Measurements from ENCODE around the gene MRPL54. TPM values are rescaled to one million over a fixed set of nuclear protein-coding genes. Genes with fewer than 3 reads are reported as not detected.
"Not testable (repeated sequence)": the region's sequence is repeated elsewhere in the genome, so short reads cannot be mapped to it uniquely, and the experiment has no call there.

Gene MRPL54

DNA sequence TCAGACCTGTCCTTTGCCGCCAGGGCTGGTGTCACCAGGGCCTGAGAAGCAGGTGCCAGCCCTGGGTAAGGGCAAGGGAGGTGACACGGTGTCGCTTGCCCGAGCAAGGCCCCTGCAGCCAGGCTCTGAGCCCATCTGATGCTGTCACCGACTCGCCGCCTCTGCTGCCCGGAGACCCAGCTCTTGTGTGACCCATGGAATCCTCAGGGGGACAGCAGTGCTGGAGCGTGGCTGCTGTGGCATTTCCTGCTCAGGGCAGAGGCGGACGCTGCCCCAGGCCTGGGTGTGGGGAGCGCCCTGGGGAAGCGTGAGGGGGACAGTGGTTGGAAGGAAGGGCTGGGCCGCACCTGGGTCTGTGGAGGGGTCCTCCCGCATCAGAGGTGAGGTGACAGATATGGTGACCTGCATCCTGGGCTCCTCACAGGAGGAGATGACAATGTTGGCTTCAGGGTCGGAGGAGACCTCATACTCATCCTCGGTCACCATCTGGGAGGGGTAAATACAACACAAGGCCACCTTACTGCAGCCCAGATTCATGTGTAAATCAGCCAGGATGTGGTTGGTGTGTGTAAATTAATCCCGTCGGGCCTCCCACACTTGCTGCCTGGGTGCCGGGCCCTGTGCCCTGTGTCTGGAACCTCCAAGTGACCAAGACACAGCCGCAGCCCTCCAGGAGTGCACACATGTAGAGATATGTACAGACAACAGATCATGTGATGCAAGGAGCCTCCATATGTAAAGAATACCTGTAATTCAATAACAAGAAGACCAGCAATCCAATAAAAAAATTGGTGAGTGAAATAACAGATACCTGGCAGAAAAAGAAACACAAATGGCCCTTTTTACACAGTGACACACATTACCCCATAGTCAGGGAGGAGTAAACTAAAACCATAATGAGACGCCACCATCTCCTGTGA, 51.3 kb downstream of the MRPL54 start:
- Histone ChIP-seq H3K4me3 (ENCODE audit: low read length) (no peak overlapping the region), H2BK15ac (replicated peaks; ENCODE audit: low read depth) (no peak overlapping the region), H3K79me1 (ENCODE audit: low read length) (no peaks in the 10 kb centered on the region), H3K79me2 (ENCODE audit: control insufficient read depth, insufficient read depth, low read length) (no peaks in the 10 kb centered on the region), H4K8ac (ENCODE audit: low read depth, low read length) (no peak overlapping the region), H2AK5ac (ENCODE audit: low read length) (no peak overlapping the region), H3K27me3 (ENCODE audit: insufficient read depth, low read length, poor library complexity) (no peaks in the 10 kb centered on the region), H3K27ac (ENCODE audit: low read depth, low read length) (no peak overlapping the region), H3K36me3 (ENCODE audit: control insufficient read depth, insufficient read depth, low read length) (no peaks in the 10 kb centered on the region), H4K5ac (ENCODE audit: low read length) (no peak overlapping the region), H2BK120ac (ENCODE audit: low read depth, low read length) (no peak overlapping the region), H3K18ac (ENCODE audit: low read length) (no peak overlapping the region), H3K4me1 (ENCODE audit: control insufficient read depth, low read depth, low read length) (no peaks in the 10 kb centered on the region), H3K9ac (ENCODE audit: low read length) (no peak overlapping the region), H3K4ac (ENCODE audit: low read depth, low read length) (no peak overlapping the region), H2BK5ac (ENCODE audit: low read length) (no peak overlapping the region), H3K23ac (ENCODE audit: low read length) (no peak overlapping the region), H3K56ac (ENCODE audit: low read length) (no peak overlapping the region), H3K4me2 (ENCODE audit: low read length) (no peak overlapping the region)
- DNase-seq = no peak
- WGBS (ENCODE audit: extremely low coverage, insufficient coverage, low lambda C conversion rate) = no CpG with 5 or more reads among the region's 22 CpGs

DNA sequence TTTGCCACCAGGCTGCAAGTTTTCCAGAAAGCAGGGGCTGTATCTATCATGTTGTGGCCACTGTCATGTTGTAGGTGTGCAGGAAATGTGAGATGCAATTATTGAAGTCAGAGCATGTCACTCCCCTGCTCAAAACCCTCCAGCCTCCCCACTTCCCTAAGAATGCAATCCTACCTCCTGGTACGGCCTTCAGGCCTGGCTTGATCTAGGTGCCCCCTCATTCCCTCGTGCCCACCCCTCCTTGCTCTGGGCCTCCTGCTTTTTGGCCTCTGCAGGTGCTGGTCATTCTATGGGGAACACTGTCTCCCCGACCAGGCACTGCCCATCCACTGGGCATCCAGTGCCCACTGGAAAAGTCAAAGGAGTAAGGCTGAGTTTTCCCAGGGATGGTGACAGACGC, 52.2 kb downstream of the MRPL54 start:
- Histone ChIP-seq H2BK5ac (ENCODE audit: low read length) (no peak overlapping the region), H3K56ac (ENCODE audit: low read length) (no peak overlapping the region), H3K27me3 (ENCODE audit: insufficient read depth, low read length, poor library complexity) (no peaks in the 10 kb centered on the region), H2BK15ac (replicated peaks; ENCODE audit: low read depth) (no peak overlapping the region), H3K79me1 (ENCODE audit: low read length) (no peaks in the 10 kb centered on the region), H3K36me3 (ENCODE audit: control insufficient read depth, insufficient read depth, low read length) (no peaks in the 10 kb centered on the region), H2AK5ac (ENCODE audit: low read length) (no peak overlapping the region), H3K4ac (ENCODE audit: low read depth, low read length) (no peak overlapping the region), H4K8ac (ENCODE audit: low read depth, low read length) (no peak overlapping the region), H2BK120ac (ENCODE audit: low read depth, low read length) (no peak overlapping the region), H3K23ac (ENCODE audit: low read length) (no peak overlapping the region), H3K4me2 (ENCODE audit: low read length) (no peak overlapping the region), H3K4me1 (ENCODE audit: control insufficient read depth, low read depth, low read length) (no peaks in the 10 kb centered on the region), H3K27ac (ENCODE audit: low read depth, low read length) (no peak overlapping the region), H3K9ac (ENCODE audit: low read length) (no peak overlapping the region), H4K5ac (ENCODE audit: low read length) (no peak overlapping the region), H3K79me2 (ENCODE audit: control insufficient read depth, insufficient read depth, low read length) (no peaks in the 10 kb centered on the region), H3K4me3 (ENCODE audit: low read length) (no peak overlapping the region), H3K18ac (ENCODE audit: low read length) (no peak overlapping the region)
- DNase-seq = no peak
- WGBS (ENCODE audit: extremely low coverage, insufficient coverage, low lambda C conversion rate) = no CpG with 5 or more reads among the region's 4 CpGs

DNA sequence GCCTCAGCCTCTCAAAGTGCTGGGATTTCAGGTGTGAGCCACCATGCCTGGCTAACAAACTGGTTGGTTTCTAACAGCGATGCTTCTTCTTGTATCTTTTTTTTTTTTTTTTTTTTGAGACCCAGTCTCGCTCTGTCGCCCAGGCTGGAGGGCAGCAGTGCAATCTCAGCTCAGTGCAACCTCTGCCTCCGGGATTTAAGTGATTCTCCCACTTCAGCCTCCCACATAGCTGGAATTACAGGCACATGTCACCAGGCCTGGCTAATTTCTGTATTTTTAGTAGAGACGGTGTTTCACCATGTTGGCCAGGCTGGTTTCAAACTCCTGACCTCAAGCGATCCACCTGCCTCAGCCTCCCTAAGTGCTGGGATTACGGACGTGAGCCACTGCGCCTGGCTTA, 53.7 kb downstream of the MRPL54 start:
- H3K4me3 ChIP-seq (ENCODE audit: low read length); H2AK5ac ChIP-seq (ENCODE audit: low read length); H3K79me1 ChIP-seq (ENCODE audit: low read length); H3K36me3 ChIP-seq (ENCODE audit: control insufficient read depth, insufficient read depth, low read length); H4K8ac ChIP-seq (ENCODE audit: low read depth, low read length); H2BK15ac ChIP-seq (replicated peaks; ENCODE audit: low read depth); H3K9ac ChIP-seq (ENCODE audit: low read length); H3K4me2 ChIP-seq (ENCODE audit: low read length); H3K27ac ChIP-seq (ENCODE audit: low read depth, low read length); DNase-seq; H2BK120ac ChIP-seq (ENCODE audit: low read depth, low read length); H3K4ac ChIP-seq (ENCODE audit: low read depth, low read length); H3K23ac ChIP-seq (ENCODE audit: low read length); H3K18ac ChIP-seq (ENCODE audit: low read length); H3K27me3 ChIP-seq (ENCODE audit: insufficient read depth, low read length, poor library complexity); H3K79me2 ChIP-seq (ENCODE audit: control insufficient read depth, insufficient read depth, low read length); H3K4me1 ChIP-seq (ENCODE audit: control insufficient read depth, low read depth, low read length); H3K56ac ChIP-seq (ENCODE audit: low read length); H4K5ac ChIP-seq (ENCODE audit: low read length); H2BK5ac ChIP-seq (ENCODE audit: low read length): not testable (repeated sequence)
- whole genome bisulfite sequencing (ENCODE audit: extremely low coverage, insufficient coverage, low lambda C conversion rate) = no CpG with 5 or more reads among the region's 9 CpGs

DNA sequence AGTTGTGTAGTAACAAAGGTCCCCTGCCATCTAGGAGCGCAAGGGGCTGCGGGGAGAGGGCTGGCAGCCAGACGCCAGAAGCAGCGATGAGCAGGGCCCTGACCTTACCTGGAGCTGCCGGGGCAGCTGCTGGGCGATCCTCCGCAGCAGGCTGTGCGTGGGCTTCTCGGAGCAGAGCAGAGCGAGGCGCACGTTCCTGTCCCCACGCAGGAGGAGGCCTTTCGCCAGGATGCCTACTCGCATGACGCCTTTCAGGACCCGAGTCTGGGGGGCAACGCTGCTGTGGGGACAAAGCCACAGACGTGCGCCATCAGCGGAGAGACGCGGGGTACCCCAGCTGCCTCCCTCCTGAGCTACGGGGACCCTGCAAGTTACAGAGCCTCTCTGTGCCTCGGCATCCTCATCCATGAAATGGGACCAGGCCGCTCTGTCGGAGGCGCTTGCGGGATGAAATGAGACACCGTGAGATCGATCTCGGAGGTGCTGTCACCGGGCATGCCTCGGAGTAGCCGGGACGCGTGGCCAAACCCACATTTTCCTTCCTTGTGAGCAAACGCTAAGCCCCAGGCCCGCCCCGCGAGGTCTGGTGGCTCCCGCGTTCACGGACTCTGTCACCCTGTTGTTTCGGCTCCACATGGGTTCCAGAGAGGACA, 54.2 kb downstream of the MRPL54 start:
- H3K4me1 ChIP-seq (ENCODE audit: control insufficient read depth, low read depth, low read length) = no peaks in the 10 kb centered on the region
- DNase-seq = no peak
- H2BK15ac ChIP-seq (replicated peaks; ENCODE audit: low read depth) = no peak overlapping the region
- no peak overlapping the region for H3K56ac ChIP-seq (ENCODE audit: low read length)
- H2BK5ac ChIP-seq (ENCODE audit: low read length) = no peak overlapping the region
- no peaks in the 10 kb centered on the region for H3K27me3 ChIP-seq (ENCODE audit: insufficient read depth, low read length, poor library complexity)
- H3K9ac ChIP-seq (ENCODE audit: low read length) = no peak overlapping the region
- H3K27ac ChIP-seq (ENCODE audit: low read depth, low read length) = no peak overlapping the region
- H2BK120ac ChIP-seq (ENCODE audit: low read depth, low read length) = no peak overlapping the region
- H3K79me2 ChIP-seq (ENCODE audit: control insufficient read depth, insufficient read depth, low read length) = no peaks in the 10 kb centered on the region
- H3K4me2 ChIP-seq (ENCODE audit: low read length) = no peak overlapping the region
- H2AK5ac ChIP-seq (ENCODE audit: low read length) = no peak overlapping the region
- no peak overlapping the region for H3K18ac ChIP-seq (ENCODE audit: low read length)
- no peak overlapping the region for H4K5ac ChIP-seq (ENCODE audit: low read length)
- no CpG with 5 or more reads among the region's 45 CpGs for whole genome bisulfite sequencing (ENCODE audit: extremely low coverage, insufficient coverage, low lambda C conversion rate)
- no peak overlapping the region for H4K8ac ChIP-seq (ENCODE audit: low read depth, low read length)
- H3K79me1 ChIP-seq (ENCODE audit: low read length) = no peaks in the 10 kb centered on the region
- no peak overlapping the region for H3K4ac ChIP-seq (ENCODE audit: low read depth, low read length)
- H3K23ac ChIP-seq (ENCODE audit: low read length) = no peak overlapping the region
- H3K36me3 ChIP-seq (ENCODE audit: control insufficient read depth, insufficient read depth, low read length) = no peaks in the 10 kb centered on the region
- H3K4me3 ChIP-seq (ENCODE audit: low read length) = no peak overlapping the region

Small RNA genes within 50 kb of the gene (small RNA-seq; reads per million reads assigned to genes)
- gene AC005777.1 (ENCODE audit: insufficient read depth) = not detected
